Mucosa of stomach (tissue), 1 donor: ENCODE data around the gene THAP9.
"Not testable (repeated sequence)": the region's sequence is repeated elsewhere in the genome, so short reads cannot be mapped to it uniquely, and the experiment has no call there.

Source experiments
- H3K27me3 ChIP-seq: one replicate; pipeline ENCODE4 v1.7.0; 2013; ENCODE audit warnings: mild to moderate bottlenecking, low read length; ENCODE audit not compliant: control insufficient read depth, insufficient read depth
- H3K36me3 ChIP-seq: one replicate; pipeline ENCODE4 v1.7.0; 2013; ENCODE audit warnings: low read length; ENCODE audit not compliant: control insufficient read depth, insufficient read depth
- H3K4me1 ChIP-seq: one replicate; pipeline ENCODE4 v1.7.0; 2013; ENCODE audit warnings: mild to moderate bottlenecking, low read length; ENCODE audit not compliant: control insufficient read depth, insufficient read depth
- H3K4me3 ChIP-seq: one replicate; pipeline ENCODE4 v1.7.0; 2013; ENCODE audit warnings: low read length
- H3K9ac ChIP-seq: one replicate; pipeline ENCODE4 v1.7.0; 2013; ENCODE audit warnings: mild to moderate bottlenecking, low read length, moderate library complexity
- H3K9me3 ChIP-seq: one replicate; pipeline ENCODE4 v1.7.0; 2013; ENCODE audit warnings: mild to moderate bottlenecking, low read length, moderate library complexity; ENCODE audit not compliant: control insufficient read depth
- donor health status: Pancreatic carcinoma.

Gene THAP9

GRCh38 chr4:82900411-82901182 lies at the start of gene THAP9:
TSS of gene THAP9 (plus strand) at chr4:82900735. CDS start at chr4:82900803, 68 bp downstream.
- no peaks in the 10 kb centered on the region for H3K4me1 ChIP-seq
- H3K4me3 ChIP-seq: peak within 1 kb of the TSS; percentile 99
- H3K27me3 ChIP-seq: no peaks in the 10 kb centered on the region
- no peaks in the 10 kb centered on the region for H3K36me3 ChIP-seq
- peak within 1 kb of the TSS; percentile 96 for H3K9ac ChIP-seq
- H3K9me3 ChIP-seq: no peaks in the 10 kb centered on the region

GRCh38 chr4:82851318-82851717 lies 49.2 kb upstream of the THAP9 start:
- Histone ChIP-seq H3K9me3 (no peaks in the 10 kb centered on the region), H3K4me1 (peaks cover 5% of the 10 kb centered on the region), H3K9ac (no peak overlapping the region), H3K4me3 (no peak overlapping the region), H3K27me3 (no peaks in the 10 kb centered on the region), H3K36me3 (peaks cover 13% of the 10 kb centered on the region)

GRCh38 chr4:82851885-82852750 lies 48.4 kb upstream of the THAP9 start:
- H3K4me1 ChIP-seq: peaks cover 5% of the 10 kb centered on the region
- H3K4me3 ChIP-seq: no peak overlapping the region
- no peaks in the 10 kb centered on the region for H3K27me3 ChIP-seq
- peaks cover 13% of the 10 kb centered on the region for H3K36me3 ChIP-seq
- no peak overlapping the region for H3K9ac ChIP-seq
- H3K9me3 ChIP-seq: no peaks in the 10 kb centered on the region

- no peaks in the 10 kb centered on the region for H3K9me3 ChIP-seq
- peaks cover 5% of the 10 kb centered on the region for H3K4me1 ChIP-seq
- no peak overlapping the region for H3K4me3 ChIP-seq
- H3K36me3 ChIP-seq: peaks cover 13% of the 10 kb centered on the region
- no peaks in the 10 kb centered on the region for H3K27me3 ChIP-seq
- no peak overlapping the region for H3K9ac ChIP-seq
Observed at GRCh38 chr4:82852751-82853285, 47.7 kb upstream of the THAP9 start.

- H3K4me1 ChIP-seq, H3K36me3 ChIP-seq: not testable (repeated sequence)
Observed at GRCh38 chr4:82860487-82860886, 40.0 kb upstream of the THAP9 start.

GRCh38 chr4:82861529-82861928 lies 39.0 kb upstream of the THAP9 start:
- Histone ChIP-seq H3K36me3 (no peaks in the 10 kb centered on the region), H3K9ac (no peak overlapping the region)

More at GRCh38 chr4:82860487-82860886, 40.0 kb upstream of the THAP9 start:
- not testable (repeated sequence) for H3K27me3 ChIP-seq, H3K9me3 ChIP-seq, H3K9ac ChIP-seq, H3K4me3 ChIP-seq

GRCh38 chr4:82864336-82864979 lies 36.1 kb upstream of the THAP9 start:
- no peaks in the 10 kb centered on the region for H3K36me3 ChIP-seq
- H3K9ac ChIP-seq: no peak overlapping the region
- H3K4me3 ChIP-seq: no peak overlapping the region
- no peaks in the 10 kb centered on the region for H3K9me3 ChIP-seq
- no peaks in the 10 kb centered on the region for H3K27me3 ChIP-seq
- H3K4me1 ChIP-seq: no peaks in the 10 kb centered on the region

More at GRCh38 chr4:82861529-82861928, 39.0 kb upstream of the THAP9 start:
- Histone ChIP-seq H3K27me3 (no peaks in the 10 kb centered on the region), H3K4me1 (no peaks in the 10 kb centered on the region), H3K9me3 (no peaks in the 10 kb centered on the region), H3K4me3 (no peak overlapping the region)

- no peak overlapping the region for H3K9ac ChIP-seq
- H3K27me3 ChIP-seq: no peaks in the 10 kb centered on the region
- no peaks in the 10 kb centered on the region for H3K36me3 ChIP-seq
- no peaks in the 10 kb centered on the region for H3K4me1 ChIP-seq
- no peak overlapping the region for H3K4me3 ChIP-seq
- H3K9me3 ChIP-seq: no peaks in the 10 kb centered on the region
Observed at GRCh38 chr4:82865592-82865991, 34.9 kb upstream of the THAP9 start.

- H3K9ac ChIP-seq, H3K36me3 ChIP-seq, H3K4me3 ChIP-seq, H3K27me3 ChIP-seq, H3K9me3 ChIP-seq, H3K4me1 ChIP-seq: not testable (repeated sequence)
Observed at GRCh38 chr4:82866033-82866432, 34.5 kb upstream of the THAP9 start.

GRCh38 chr4:82866706-82867385 lies 33.7 kb upstream of the THAP9 start:
- Histone ChIP-seq H3K36me3 (no peaks in the 10 kb centered on the region), H3K4me3 (no peak overlapping the region), H3K27me3 (no peaks in the 10 kb centered on the region), H3K9me3 (no peaks in the 10 kb centered on the region), H3K9ac (no peak overlapping the region), H3K4me1 (no peaks in the 10 kb centered on the region)

GRCh38 chr4:82868572-82868971 lies 32.0 kb upstream of the THAP9 start:
- no peak overlapping the region for H3K9ac ChIP-seq
- H3K36me3 ChIP-seq: no peaks in the 10 kb centered on the region
- H3K9me3 ChIP-seq: no peaks in the 10 kb centered on the region
- H3K27me3 ChIP-seq: no peaks in the 10 kb centered on the region
- H3K4me3 ChIP-seq: no peak overlapping the region
- no peaks in the 10 kb centered on the region for H3K4me1 ChIP-seq
